ENCODE measurements around the gene GASK1A.

The GASK1A gene

DNA sequence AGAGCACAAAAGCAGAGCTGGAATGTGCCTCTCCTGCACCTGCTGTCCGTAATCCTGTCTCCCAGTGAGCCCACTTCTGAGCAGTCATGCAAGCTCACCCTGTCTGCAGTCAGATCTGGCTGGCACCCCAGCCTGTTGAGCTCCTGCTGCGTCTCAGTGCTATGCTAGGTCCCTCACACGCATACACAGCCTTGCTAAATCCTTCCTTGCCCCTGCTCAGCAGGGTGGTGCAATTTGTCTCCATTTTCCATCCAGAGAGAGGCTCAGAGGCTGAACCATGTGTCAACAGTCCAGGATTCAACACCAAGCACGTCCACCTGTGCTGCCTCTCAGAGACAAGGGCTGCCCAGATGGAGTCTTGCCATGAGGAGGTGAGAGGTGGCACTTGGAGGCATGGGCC is 115.7 kb downstream of the GASK1A start:
- no peak for DNase-seq

DNA sequence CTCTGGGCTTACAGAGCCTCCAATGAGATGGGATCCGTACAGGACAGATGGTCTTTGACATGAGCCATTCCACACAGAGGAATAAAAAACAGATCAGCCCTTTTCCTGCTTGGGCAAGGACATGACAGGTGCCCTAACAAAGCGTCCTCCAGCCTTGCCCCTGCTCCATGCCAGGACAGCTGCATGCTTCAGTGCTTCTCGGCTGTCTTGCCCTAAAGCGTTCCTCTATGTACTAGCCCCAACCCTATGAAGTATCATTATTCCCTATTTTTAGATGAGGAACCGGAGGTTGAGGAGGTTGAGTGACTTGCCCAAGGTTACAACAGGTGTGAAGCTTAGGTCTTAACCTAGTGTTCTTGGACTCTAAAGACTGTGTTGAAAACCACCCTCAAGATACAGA is 116.3 kb downstream of the GASK1A start:
- DNase-seq, result no peak

DNA sequence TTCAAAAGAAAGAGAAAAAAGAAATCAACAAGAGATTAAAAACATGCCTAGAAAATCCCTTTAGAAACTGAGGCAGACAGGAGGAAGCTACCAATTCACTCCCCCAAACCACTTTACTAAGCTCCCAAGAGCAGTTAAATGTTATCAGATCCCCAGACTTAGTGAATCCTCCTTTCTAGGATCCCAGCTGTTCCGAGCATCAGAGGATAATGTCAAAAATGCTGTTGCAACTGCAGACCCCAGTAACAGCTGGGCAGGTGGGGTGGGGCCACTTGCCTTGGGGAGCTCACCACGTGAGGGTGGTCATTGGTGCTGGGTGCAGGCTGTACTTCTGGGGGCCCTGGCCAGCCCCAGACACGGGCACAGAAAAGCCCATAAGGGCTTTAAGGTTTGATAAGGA is 117.7 kb downstream of the GASK1A start:
- DNase-seq, result no peak

DNA sequence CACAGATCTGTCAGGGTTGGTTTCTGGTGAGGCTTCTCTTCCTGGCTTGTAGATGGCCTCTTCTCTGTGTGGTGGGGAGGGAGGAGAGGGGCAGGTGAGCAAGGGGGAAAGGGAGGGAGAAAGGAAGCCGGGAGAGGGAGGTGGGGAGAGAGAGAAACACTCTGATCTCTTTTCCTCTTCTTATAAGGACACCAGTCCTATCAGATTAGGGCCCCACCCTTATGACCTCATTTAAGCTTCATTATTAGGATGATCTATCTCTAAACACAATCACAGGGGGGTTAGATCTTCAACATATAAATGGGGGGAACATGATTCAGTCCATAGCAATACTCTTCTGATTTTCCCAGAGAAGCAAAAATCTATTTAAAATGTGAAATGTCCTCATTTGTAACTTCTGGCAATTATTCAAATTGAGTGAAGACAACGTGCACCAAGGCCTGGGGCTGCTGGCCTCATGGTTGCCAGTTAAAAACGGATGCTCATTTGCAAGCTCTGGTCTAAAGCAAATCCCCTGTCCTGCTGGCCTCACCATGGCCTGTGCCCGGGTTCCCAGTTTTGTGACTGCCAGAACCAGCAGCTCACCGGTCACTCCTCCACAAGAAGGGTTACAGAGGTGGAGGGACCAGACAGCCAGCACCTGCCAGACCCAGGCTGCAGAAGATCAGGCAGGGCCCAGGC is 118.4 kb downstream of the GASK1A start:
- DNase-seq, result no peak

DNA sequence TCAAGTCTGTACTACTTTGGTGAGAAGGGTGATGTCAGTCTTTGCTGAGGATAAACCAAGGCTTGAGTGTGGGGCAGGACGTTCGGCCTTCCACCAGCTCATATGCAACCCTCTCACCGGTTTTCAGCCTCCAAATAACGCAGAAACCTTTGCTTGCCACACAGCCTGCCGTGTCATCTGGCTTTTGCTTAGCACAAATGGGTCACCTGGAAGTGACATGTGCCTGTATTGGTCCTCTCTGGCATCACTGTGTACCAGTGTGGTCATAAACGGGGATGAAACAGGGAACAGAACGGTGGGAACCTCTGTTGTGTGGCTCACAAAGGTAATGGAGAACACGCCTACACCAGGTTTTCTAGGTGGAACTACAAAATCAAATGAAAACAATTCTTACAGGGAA is 119.7 kb downstream of the GASK1A start:
- DNase-seq, result no peak

DNA sequence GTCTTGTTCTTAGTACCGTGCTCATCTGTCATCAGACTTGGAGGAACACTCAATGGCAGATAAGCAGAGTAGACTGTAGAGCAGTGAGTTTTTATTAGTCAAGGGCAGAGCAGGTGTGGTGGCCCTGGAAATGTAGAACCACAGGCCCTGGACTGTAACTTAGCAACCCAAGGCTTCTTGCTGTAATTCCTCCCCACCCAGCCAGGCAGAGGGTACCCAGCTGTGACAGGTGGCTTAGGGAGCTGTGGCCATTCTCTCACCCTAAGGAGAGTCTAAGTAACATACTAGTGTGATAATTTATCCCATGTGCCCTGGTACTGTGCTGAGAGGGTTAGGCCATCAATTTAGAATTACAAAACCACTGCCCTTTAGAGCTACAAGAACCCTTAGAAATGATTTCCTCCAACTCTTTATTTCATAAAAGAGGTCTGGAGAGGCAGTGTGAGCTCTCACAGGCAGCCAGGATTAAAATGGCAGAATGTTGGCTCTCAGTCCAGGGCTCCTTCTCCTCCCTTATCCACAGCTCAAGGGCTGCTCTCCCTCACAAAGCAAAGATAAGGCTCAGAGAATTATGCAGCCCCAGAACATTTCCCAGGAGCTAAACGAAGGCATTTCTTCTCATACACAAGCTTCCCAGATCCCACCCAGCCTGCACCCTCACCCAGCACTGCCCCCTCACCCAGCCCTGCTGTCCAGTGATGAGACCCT is 123.8 kb downstream of the GASK1A start:
- no peak for DNase-seq

DNA sequence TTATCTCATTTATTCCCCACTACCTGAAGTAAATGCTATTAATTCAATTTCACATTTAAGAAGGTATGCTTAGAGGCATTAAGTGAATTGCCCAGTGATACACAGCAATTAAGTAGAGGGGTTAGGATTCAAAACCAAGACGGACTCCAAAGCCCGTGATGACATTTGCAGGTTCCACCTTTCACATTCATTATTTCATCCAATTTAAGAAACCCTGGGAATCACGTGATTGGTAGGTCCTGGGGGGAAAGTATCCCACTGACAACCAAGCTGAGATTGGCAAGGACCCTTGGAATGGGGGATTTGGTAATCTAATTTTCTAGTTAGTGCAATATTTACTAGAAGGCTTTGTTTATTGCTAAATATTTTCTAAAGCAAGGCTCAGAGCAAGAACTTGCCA is 124.9 kb downstream of the GASK1A start:
- no peak for DNase-seq

DNA sequence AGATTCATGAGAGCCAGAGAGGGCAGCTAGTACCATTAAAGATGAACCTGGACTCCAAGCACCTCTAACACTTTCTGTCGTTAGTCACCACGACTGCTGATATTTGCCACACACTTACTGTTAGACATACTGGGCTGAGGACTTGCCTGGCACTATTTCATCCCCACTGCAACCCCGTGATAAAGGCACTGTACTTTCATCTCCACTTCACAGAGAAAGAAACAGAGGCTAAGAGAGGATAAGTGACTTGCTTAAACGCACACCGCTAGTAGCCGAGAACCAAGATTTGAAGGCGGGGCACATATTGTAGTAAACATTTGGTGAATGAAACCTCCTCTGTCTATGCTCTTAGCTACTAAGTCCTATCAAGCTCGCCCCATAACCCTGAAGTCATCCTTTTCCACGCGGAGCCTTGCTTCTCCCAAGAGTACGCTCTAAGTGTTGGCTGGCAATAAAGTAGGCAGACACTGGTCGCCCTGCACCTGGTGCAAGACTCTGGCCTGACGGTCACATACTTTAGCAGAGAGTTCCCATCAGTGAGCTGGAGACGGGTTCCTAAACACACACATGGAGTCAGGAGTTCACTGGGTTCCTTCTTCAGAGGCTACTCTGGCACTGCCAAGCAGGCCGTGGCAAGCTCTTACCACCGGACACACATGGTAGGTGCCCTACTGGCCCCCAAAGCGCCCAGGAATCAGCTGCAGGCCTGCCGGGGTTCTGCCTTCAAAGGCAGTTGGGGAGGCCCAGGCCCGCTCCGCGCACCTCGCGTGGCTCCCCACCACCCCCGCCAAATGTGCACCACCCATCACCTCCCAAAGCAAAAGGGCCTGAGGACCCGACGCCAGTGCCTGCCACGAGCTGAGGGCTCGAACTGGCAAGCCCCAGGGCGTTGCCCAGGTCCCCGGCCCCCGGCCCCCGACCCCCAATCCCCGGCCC is 125.8 kb downstream of the GASK1A start:
- peak; percentile 28 to 31 for DNase-seq

DNA sequence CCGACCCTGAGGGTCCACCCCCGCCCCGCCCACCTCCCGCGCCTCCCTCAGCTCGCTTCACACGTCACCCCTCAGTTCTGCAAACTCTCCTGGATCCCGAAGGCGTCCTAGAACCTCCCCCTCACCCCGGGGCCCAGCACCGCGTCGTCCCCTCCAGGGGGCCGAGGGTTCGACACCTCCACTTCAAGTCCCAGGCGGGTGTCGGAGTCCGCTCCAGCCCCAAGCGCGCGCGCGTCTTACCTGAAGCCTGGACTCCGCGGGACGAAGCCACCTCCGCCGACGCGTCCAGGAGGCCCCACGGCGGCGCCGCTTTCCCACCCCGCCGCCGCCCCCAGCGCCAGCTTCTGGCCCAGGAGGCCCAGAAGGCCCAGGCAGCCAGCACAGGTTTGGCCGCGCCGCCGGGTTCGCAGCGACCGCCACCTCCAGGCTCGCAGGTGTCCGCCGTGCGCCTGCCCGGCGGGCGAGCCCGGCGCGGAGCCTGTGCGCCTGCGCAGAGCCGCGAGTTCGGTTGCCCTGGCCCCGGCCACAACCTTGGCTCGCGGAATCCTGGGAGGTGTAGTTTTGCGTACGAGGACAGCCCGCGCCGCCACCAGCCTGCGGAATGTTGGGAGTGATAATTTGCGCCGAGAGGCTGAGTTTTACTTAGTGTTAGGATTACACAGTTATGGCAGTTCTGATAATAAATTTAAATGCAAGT is 126.6 kb downstream of the GASK1A start, which contains the start of gene POMGNT2:
Gene POMGNT2 (minus strand): TSS at position 484 of the 697 bp plus-strand sequence. CDS start 24,648 bp downstream, outside the sequence.
- DNase-seq, result peak; percentile 87 to 91

DNA sequence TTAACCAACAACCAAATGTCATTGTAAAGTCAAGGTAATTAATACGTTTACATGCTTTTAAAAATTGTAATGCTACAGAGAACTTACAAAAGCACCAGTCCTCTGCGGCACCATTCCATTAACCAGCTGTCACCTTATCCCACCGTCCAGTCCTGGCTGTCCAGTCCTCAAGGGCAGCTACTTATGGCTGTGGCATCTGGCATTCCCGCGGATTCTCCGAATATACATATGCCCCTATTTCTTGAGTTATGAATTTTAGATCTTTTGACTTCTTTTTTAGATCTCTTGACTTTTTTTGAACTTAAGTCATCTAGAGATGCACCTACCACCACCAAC is 127.2 kb downstream of the GASK1A start:
- DNase-seq, result no peak
